Activated CD8-positive, alpha-beta memory T cell treated with anti-CD3 and anti-CD28 coated beads, Interleukin-2, amount 50 U/mL, for 24 hours (primary cell): ENCODE results near the gene DUSP28.

Experiments
- DNase-seq: peaks from one replicate; pipeline ENCODE4 v3.0.0-alpha.2; 2020; ENCODE audit errors: extremely low read depth

Gene DUSP28

GRCh38 chr2:240572141-240573031, 12.2 kb downstream of the DUSP28 start:
- no peak for DNase-seq

GRCh38 chr2:240573071-240573515, 12.9 kb downstream of the DUSP28 start:
- no peak for DNase-seq

- no peak for DNase-seq
Measured at GRCh38 chr2:240573516-240574385, 13.6 kb downstream of the DUSP28 start.

GRCh38 chr2:240574386-240575100, 14.4 kb downstream of the DUSP28 start:
- no peak for DNase-seq

- no peak for DNase-seq
Measured at GRCh38 chr2:240575101-240575965, 15.2 kb downstream of the DUSP28 start.

GRCh38 chr2:240576036-240576435, 15.9 kb downstream of the DUSP28 start:
- DNase-seq: no peak

- DNase-seq: no peak
Measured at GRCh38 chr2:240576436-240577205, 16.5 kb downstream of the DUSP28 start.

GRCh38 chr2:240577281-240578109, 17.3 kb downstream of the DUSP28 start:
- DNase-seq: no peak

- no peak for DNase-seq
Measured at GRCh38 chr2:240578110-240578450, 17.9 kb downstream of the DUSP28 start.

GRCh38 chr2:240578488-240578887, 18.3 kb downstream of the DUSP28 start:
- DNase-seq: no peak

GRCh38 chr2:240579071-240579762, 19.1 kb downstream of the DUSP28 start:
- no peak for DNase-seq

GRCh38 chr2:240579771-240580614, 19.8 kb downstream of the DUSP28 start:
- DNase-seq: no peak

GRCh38 chr2:240581811-240582210, 21.7 kb downstream of the DUSP28 start:
- no peak for DNase-seq

GRCh38 chr2:240582781-240583180, 22.6 kb downstream of the DUSP28 start:
- DNase-seq: no peak

- no peak for DNase-seq
Measured at GRCh38 chr2:240583774-240584173, 23.6 kb downstream of the DUSP28 start.

- DNase-seq: no peak
Measured at GRCh38 chr2:240584486-240585031, 24.4 kb downstream of the DUSP28 start.

- no peak for DNase-seq
Measured at GRCh38 chr2:240585101-240585500, 24.9 kb downstream of the DUSP28 start.
